Activated naive CD4-positive, alpha-beta T cell treated with anti-CD3 and anti-CD28 coated beads for 36 hours (primary cell): ENCODE results near the gene RFPL2. TPM values are rescaled to one million over a fixed set of nuclear protein-coding genes. Genes with fewer than 3 reads are reported as not detected.
"Not testable (repeated sequence)": the region's sequence is repeated elsewhere in the genome, so short reads cannot be mapped to it uniquely, and the experiment has no call there.

Source experiments
- CTCF ChIA-PET: fragments of 350-600 bp; sonication (Branson Sonifier 250); formaldehyde crosslinking; loops from one replicate; lab custom pipeline; 2021; ENCODE audit warnings: antibody characterized with exemption; lab: Charles Lee
- DNase-seq: peaks from one replicate; pipeline ENCODE4 v3.0.0-alpha.2; 2020
- H3K27ac Mint-ChIP-seq: one replicate; pipeline ENCODE4 v1.8.0; 2021; ENCODE audit warnings: mild to moderate bottlenecking, mixed read lengths
- H3K27me3 Mint-ChIP-seq: one replicate; pipeline ENCODE4 v1.8.0; 2021; ENCODE audit warnings: low read depth, mixed read lengths
- H3K36me3 Mint-ChIP-seq: one replicate; pipeline ENCODE4 v1.8.0; 2021; ENCODE audit warnings: low read depth, mixed read lengths
- H3K4me1 Mint-ChIP-seq: one replicate; pipeline ENCODE4 v1.8.0; 2021; ENCODE audit warnings: low read depth, mixed read lengths
- H3K4me3 Mint-ChIP-seq: one replicate; pipeline ENCODE4 v1.8.0; 2021; ENCODE audit warnings: mild to moderate bottlenecking, moderate library complexity, mixed read lengths
- H3K9me3 Mint-ChIP-seq: one replicate; pipeline ENCODE4 v1.8.0; 2021; ENCODE audit warnings: mixed read lengths
- intact Hi-C: fragments of 100-400 bp; cut with micrococcal nuclease; formaldehyde crosslinking; loops from one replicate; pipeline ENCODE4 v1.15.1; 2023
- total RNA-seq, 2 experiments: library from RNA; stranded (reverse); gene quantifications; one replicate each; pipeline ENCODE4 v1.2.3, GENCODE V29; 2021

Gene RFPL2
- total RNA-seq, 2 experiments from 2014 or later: not detected

DNA sequence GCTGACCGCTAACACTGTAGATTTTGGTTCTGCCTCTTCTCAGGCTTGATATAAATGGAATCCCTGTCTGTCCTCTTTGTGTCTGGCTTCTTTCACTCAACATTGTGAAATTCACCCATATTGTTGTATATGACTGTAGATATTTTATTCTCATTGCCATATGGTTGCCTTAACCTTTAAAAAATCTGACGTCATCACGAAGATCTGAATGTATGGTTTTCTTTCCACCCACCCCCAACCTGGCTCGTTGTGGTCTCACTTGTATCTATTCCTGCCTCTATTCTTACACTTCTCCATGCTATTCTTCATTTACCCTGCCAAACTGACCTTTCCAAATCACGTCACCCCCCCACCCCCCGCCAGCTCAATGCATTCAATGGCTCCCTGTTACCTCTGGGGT, 23.8 kb downstream of the RFPL2 start:
- no peak overlapping the region for H3K27ac Mint-ChIP-seq
- no peaks in the 10 kb centered on the region for H3K9me3 Mint-ChIP-seq
- H3K4me3 Mint-ChIP-seq: no peak overlapping the region
- peaks cover 16% of the 10 kb centered on the region for H3K27me3 Mint-ChIP-seq
- H3K4me1 Mint-ChIP-seq: no peaks in the 10 kb centered on the region
- CTCF ChIA-PET: no interaction called here
- DNase-seq: no peak
- H3K36me3 Mint-ChIP-seq: no peaks in the 10 kb centered on the region
- intact Hi-C loops: no loop called here

- intact Hi-C loops: loop anchor here (5.0 kb wide), 1 partner anchor 200 kb away; no protein-coding TSS in a partner anchor
- Mint-ChIP-seq H3K4me3 (no peak overlapping the region), H3K36me3 (no peaks in the 10 kb centered on the region), H3K27me3 (peaks cover 26% of the 10 kb centered on the region), H3K27ac (no peak overlapping the region), H3K4me1 (no peaks in the 10 kb centered on the region), H3K9me3 (no peaks in the 10 kb centered on the region)
- CTCF ChIA-PET: interaction anchor here (0.6 kb wide), 1 partner anchor 87 kb away, joined by 5 read pairs; no protein-coding TSS in a partner anchor
- DNase-seq: no peak
Measured at GRCh38 chr22:32177221-32177765, 27.6 kb downstream of the RFPL2 start.

- no peaks in the 10 kb centered on the region for H3K36me3 Mint-ChIP-seq
- no peaks in the 10 kb centered on the region for H3K4me1 Mint-ChIP-seq
- intact Hi-C loops: loop anchor here (5.0 kb wide), 1 partner anchor 199 kb away; no protein-coding TSS in a partner anchor
- DNase-seq: peak; percentile 5
- no peak overlapping the region for H3K27ac Mint-ChIP-seq
- H3K4me3 Mint-ChIP-seq: no peak overlapping the region
- no peaks in the 10 kb centered on the region for H3K9me3 Mint-ChIP-seq
- H3K27me3 Mint-ChIP-seq: peaks cover 26% of the 10 kb centered on the region
- CTCF ChIA-PET: no interaction called here
Measured at GRCh38 chr22:32175683-32176644, 28.9 kb downstream of the RFPL2 start.

- no peaks in the 10 kb centered on the region for H3K4me1 Mint-ChIP-seq
- no peak overlapping the region for H3K27ac Mint-ChIP-seq
- CTCF ChIA-PET: no interaction called here
- intact Hi-C loops: loop anchor here (5.0 kb wide), 1 partner anchor 198 kb away; no protein-coding TSS in a partner anchor
- no peaks in the 10 kb centered on the region for H3K9me3 Mint-ChIP-seq
- H3K27me3 Mint-ChIP-seq: peaks cover 26% of the 10 kb centered on the region
- H3K36me3 Mint-ChIP-seq: no peaks in the 10 kb centered on the region
- H3K4me3 Mint-ChIP-seq: no peak overlapping the region
- no peak for DNase-seq
Measured at GRCh38 chr22:32175115-32175514, 29.8 kb downstream of the RFPL2 start.

- intact Hi-C loops: no loop called here
- Mint-ChIP-seq H3K4me3 (no peak overlapping the region), H3K27me3 (no peaks in the 10 kb centered on the region), H3K36me3 (no peaks in the 10 kb centered on the region), H3K4me1 (peaks cover 3% of the 10 kb centered on the region), H3K9me3 (no peaks in the 10 kb centered on the region), H3K27ac (no peak overlapping the region)
- DNase-seq: no peak
- CTCF ChIA-PET: interaction anchor here (0.6 kb wide), 1 partner anchor 215 kb away, joined by 3 read pairs; no protein-coding TSS in a partner anchor
Measured at GRCh38 chr22:32165681-32166080, 39.2 kb downstream of the RFPL2 start.

GRCh38 chr22:32164075-32164860, 40.6 kb downstream of the RFPL2 start:
- H3K27ac Mint-ChIP-seq: no peak overlapping the region
- no peak for DNase-seq
- no peak overlapping the region for H3K4me3 Mint-ChIP-seq
- intact Hi-C loops: no loop called here
- CTCF ChIA-PET: no interaction called here
- peaks cover 3% of the 10 kb centered on the region for H3K4me1 Mint-ChIP-seq
- no peaks in the 10 kb centered on the region for H3K27me3 Mint-ChIP-seq
- H3K36me3 Mint-ChIP-seq: no peaks in the 10 kb centered on the region
- no peaks in the 10 kb centered on the region for H3K9me3 Mint-ChIP-seq

DNA sequence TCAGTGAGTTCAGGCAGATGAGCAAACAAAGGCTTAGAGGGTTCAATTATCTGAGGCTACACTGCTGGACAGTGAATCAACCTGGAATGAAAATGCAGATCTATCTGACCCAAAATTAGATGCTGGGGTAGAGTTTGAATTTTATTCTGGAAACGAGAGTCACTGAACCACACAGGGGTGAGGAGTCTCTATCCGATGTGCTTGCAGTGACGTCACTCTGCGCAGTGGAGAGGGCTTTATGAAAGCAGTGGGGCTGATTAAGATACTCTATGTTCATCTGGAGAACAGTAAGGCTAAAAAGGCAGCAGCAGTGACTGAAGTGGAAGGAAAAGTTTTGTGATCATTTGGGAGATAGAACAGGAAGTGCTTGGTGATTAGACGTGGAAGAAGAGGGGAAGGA, 44.5 kb downstream of the RFPL2 start:
- H3K36me3 Mint-ChIP-seq, intact Hi-C loops, H3K4me1 Mint-ChIP-seq, H3K27me3 Mint-ChIP-seq, H3K9me3 Mint-ChIP-seq, H3K4me3 Mint-ChIP-seq, CTCF ChIA-PET, H3K27ac Mint-ChIP-seq, DNase-seq: not testable (repeated sequence)

GRCh38 chr22:32158712-32159533, 46.0 kb downstream of the RFPL2 start, which contains the start of gene C22orf42:
C22orf42 (minus strand) TSS chr22:32159303; CDS start chr22:32159215, 88 bp downstream.
- intact Hi-C loops: no loop called here
- Mint-ChIP-seq H3K4me1 (peaks cover 3% of the 10 kb centered on the region), H3K4me3 (no peak within 1 kb of the TSS), H3K27me3 (no peaks in the 10 kb centered on the region), H3K36me3 (no peaks in the 10 kb centered on the region), H3K27ac (no peak within 1 kb of the TSS), H3K9me3 (no peaks in the 10 kb centered on the region)
- DNase-seq: no peak
- CTCF ChIA-PET: interaction anchor here (1.1 kb wide), 1 partner anchor 365 kb away, joined by 3 read pairs; no protein-coding TSS in a partner anchor

- H3K27ac Mint-ChIP-seq, DNase-seq, H3K36me3 Mint-ChIP-seq, intact Hi-C loops, H3K9me3 Mint-ChIP-seq, H3K4me1 Mint-ChIP-seq, H3K27me3 Mint-ChIP-seq, H3K4me3 Mint-ChIP-seq: not testable (repeated sequence)
- CTCF ChIA-PET: interaction anchor here (1.1 kb wide), 1 partner anchor 366 kb away, joined by 3 read pairs; no protein-coding TSS in a partner anchor
Measured at GRCh38 chr22:32157632-32158031, 47.2 kb downstream of the RFPL2 start.

DNA sequence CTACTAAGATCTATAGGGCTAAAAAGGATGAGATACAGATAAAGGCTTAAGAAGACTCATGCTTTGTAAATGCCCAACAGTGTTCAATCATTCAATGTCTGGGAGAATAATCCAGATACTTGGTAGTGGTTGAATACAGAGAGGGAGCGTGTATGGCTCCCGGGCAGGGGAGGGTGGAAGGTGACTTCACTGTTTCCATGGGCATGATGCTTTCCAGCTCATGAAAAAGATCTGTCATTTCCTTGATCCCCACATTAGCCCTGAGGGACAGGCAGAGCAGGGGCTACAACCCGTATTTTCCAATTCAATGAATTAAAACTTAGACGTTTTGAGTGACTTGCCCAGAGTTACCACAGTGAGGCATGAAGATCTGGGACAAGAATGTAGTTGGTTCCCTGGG, 50.1 kb downstream of the RFPL2 start:
- H3K9me3 Mint-ChIP-seq, H3K36me3 Mint-ChIP-seq, intact Hi-C loops, H3K27ac Mint-ChIP-seq, CTCF ChIA-PET, H3K27me3 Mint-ChIP-seq, DNase-seq, H3K4me1 Mint-ChIP-seq, H3K4me3 Mint-ChIP-seq: not testable (repeated sequence)

DNA sequence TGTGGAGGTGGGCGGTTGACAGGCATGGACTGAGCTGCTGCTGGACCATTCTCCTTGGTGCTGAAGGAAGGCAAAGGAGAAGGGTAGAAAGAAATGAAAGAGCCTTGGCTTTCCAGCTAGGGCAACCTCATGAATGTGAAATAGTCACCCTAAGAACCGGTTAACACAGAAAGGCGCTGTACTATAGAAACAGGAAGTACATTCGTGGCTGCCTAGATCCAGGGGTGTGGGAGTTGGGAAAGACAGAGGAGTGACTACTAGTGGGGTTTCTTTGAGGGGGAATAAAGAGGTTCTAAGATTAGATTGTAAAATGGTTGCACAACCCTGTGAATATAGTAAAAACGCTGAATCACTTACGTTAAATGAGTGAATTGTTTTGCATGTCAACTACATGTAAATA, 53.2 kb downstream of the RFPL2 start:
- intact Hi-C loops, H3K36me3 Mint-ChIP-seq, H3K9me3 Mint-ChIP-seq, H3K27me3 Mint-ChIP-seq, DNase-seq, H3K27ac Mint-ChIP-seq, H3K4me1 Mint-ChIP-seq, H3K4me3 Mint-ChIP-seq: not testable (repeated sequence)
- CTCF ChIA-PET: interaction anchor here (0.6 to 1.0 kb wide), 2 partner anchors 51 to 73 kb away, joined by 3 read pairs; no protein-coding TSS in a partner anchor
